Brain microvascular endothelial cell (primary cell): ENCODE measurements around the gene TMC4.

ENCODE experiments used
- DNase-seq: peaks from one replicate; pipeline ENCODE4 v3.0.0-alpha.2; 2020
- H3K27ac ChIP-seq: fragments of 250-450 bp; sonication (Bioruptor Pico); 2 replicates; pipeline ENCODE4 v1.5.1; 2020; ENCODE audit warnings: mild to moderate bottlenecking, moderate library complexity
- H3K27me3 ChIP-seq: fragments of 250-450 bp; sonication (Bioruptor Pico); replicated peaks from 2 replicates; pipeline ENCODE4 v1.5.1; 2020; ENCODE audit warnings: mild to moderate bottlenecking
- H3K36me3 ChIP-seq: fragments of 250-450 bp; sonication (Bioruptor Pico); replicated peaks from 2 replicates; pipeline ENCODE4 v1.5.1; 2020; ENCODE audit warnings: mild to moderate bottlenecking
- H3K4me3 ChIP-seq: 2 replicates; pipeline ENCODE4 v1.5.1; 2011; ENCODE audit warnings: low read depth, mild to moderate bottlenecking, control low read depth, low read length, moderate library complexity
- CTCF ChIP-seq: IDR thresholded peaks from 2 replicates; pipeline ENCODE4 v1.5.1; 2011; ENCODE audit warnings: low read depth, mild to moderate bottlenecking, moderate library complexity, low read length, control low read depth, inconsistent platforms; ENCODE audit errors: missing control alignments
- in situ Hi-C: cut with HindIII; loops from 2 replicates; pipeline ENCODE4 v1.10.0; 2017; ENCODE audit warnings: low sequenced_read_pairs, low pct_ligation_motif_present

The TMC4 gene

GRCh38 chr19:54193011-54193410 lies 20.1 kb upstream of the TMC4 start:
- DNase-seq = no peak
- no peaks in the 10 kb centered on the region for H3K27me3 ChIP-seq
- in situ Hi-C loops = no loop called here
- H3K36me3 ChIP-seq = no peaks in the 10 kb centered on the region
- H3K27ac ChIP-seq = no peak overlapping the region
- TF ChIP-seq CTCF = no peak
- no peak overlapping the region for H3K4me3 ChIP-seq

GRCh38 chr19:54191811-54192453 lies 19.0 kb upstream of the TMC4 start:
- DNase-seq = no peak
- Histone ChIP-seq H3K4me3 (peak overlapping the region; percentile 82), H3K27me3 (no peaks in the 10 kb centered on the region), H3K36me3 (no peaks in the 10 kb centered on the region), H3K27ac (peak overlapping the region; percentile 98)
- in situ Hi-C loops = no loop called here
- TF ChIP-seq CTCF = no peak

GRCh38 chr19:54191011-54191810 lies 18.3 kb upstream of the TMC4 start, which contains the start of gene TSEN34:
Gene TSEN34 (plus strand): TSS chr19:54191308. CDS start chr19:54191365, 57 bp downstream.
- peak; percentile 64 for DNase-seq
- TF ChIP-seq CTCF = no peak
- Histone ChIP-seq H3K36me3 (no peaks in the 10 kb centered on the region), H3K27me3 (no peaks in the 10 kb centered on the region), H3K4me3 (peak within 1 kb of the TSS; percentile 82), H3K27ac (peak within 1 kb of the TSS; percentile 98)
- in situ Hi-C loops = no loop called here

GRCh38 chr19:54190503-54191010 lies 17.6 kb upstream of the TMC4 start:
- H3K36me3 ChIP-seq = no peaks in the 10 kb centered on the region
- H3K4me3 ChIP-seq = peak overlapping the region; percentile 82
- H3K27ac ChIP-seq = peak overlapping the region; percentile 98
- in situ Hi-C loops = no loop called here
- no peaks in the 10 kb centered on the region for H3K27me3 ChIP-seq
- peak; percentile 99 for DNase-seq
- no peak for TF ChIP-seq CTCF

GRCh38 chr19:54189735-54190502 lies 17.0 kb upstream of the TMC4 start:
- H3K27me3 ChIP-seq = no peaks in the 10 kb centered on the region
- H3K4me3 ChIP-seq = peak overlapping the region; percentile 82
- no peaks in the 10 kb centered on the region for H3K36me3 ChIP-seq
- no peak for TF ChIP-seq CTCF
- in situ Hi-C loops = no loop called here
- peak overlapping the region; percentile 98 for H3K27ac ChIP-seq
- peak; percentile 100 for DNase-seq
